ENCODE data around the gene CHST15. TPM values are rescaled to one million over a fixed set of nuclear protein-coding genes. Genes with fewer than 3 reads are reported as not detected.

The CHST15 gene
- total RNA-seq, 1 donor from 2014 or later: 27.0 TPM

- DNase-seq (ENCODE audit: extremely low spot score in 2 of 2): no peak
- TF ChIP-seq POLR2A (IDR thresholded peaks at IDR 0.05) (no peak), CTCF (IDR thresholded peaks at IDR 0.05) (no peak), POLR2AphosphoS5 (IDR thresholded peaks at IDR 0.05; ENCODE audit: insufficient read depth in 1 of 2, low read depth in 1 of 2) (no peak)
- no peaks in the 10 kb centered on the region for H3K27me3 ChIP-seq
- H3K9me3 ChIP-seq: no peaks in the 10 kb centered on the region
- no peak overlapping the region for H3K27ac ChIP-seq
- no peaks in the 10 kb centered on the region for H3K36me3 ChIP-seq
- no peak overlapping the region for H3K4me3 ChIP-seq
- intact Hi-C loops (cut with DNase I): no loop called here
- H3K4me1 ChIP-seq: peaks cover 6% of the 10 kb centered on the region
Observed at GRCh38 chr10:124062390-124062789, 31.0 kb downstream of the CHST15 start.

- no peaks in the 10 kb centered on the region for H3K9me3 ChIP-seq
- intact Hi-C loops (cut with DNase I): no loop called here
- no peak for DNase-seq (ENCODE audit: extremely low spot score in 2 of 2)
- H3K4me1 ChIP-seq: peaks cover 6% of the 10 kb centered on the region
- H3K36me3 ChIP-seq: no peaks in the 10 kb centered on the region
- no peaks in the 10 kb centered on the region for H3K27me3 ChIP-seq
- H3K27ac ChIP-seq: no peak overlapping the region
- TF ChIP-seq CTCF (IDR thresholded peaks at IDR 0.05): no peak
- TF ChIP-seq POLR2AphosphoS5 (IDR thresholded peaks at IDR 0.05; ENCODE audit: insufficient read depth in 1 of 2, low read depth in 1 of 2): no peak
- TF ChIP-seq POLR2A (IDR thresholded peaks at IDR 0.05): no peak
- no peak overlapping the region for H3K4me3 ChIP-seq
Observed at GRCh38 chr10:124061030-124061429, 32.4 kb downstream of the CHST15 start.

GRCh38 chr10:124060148-124060720 lies 33.2 kb downstream of the CHST15 start:
- Histone ChIP-seq H3K9me3 (no peaks in the 10 kb centered on the region), H3K4me1 (peaks cover 6% of the 10 kb centered on the region), H3K27me3 (no peaks in the 10 kb centered on the region), H3K36me3 (no peaks in the 10 kb centered on the region), H3K27ac (no peak overlapping the region), H3K4me3 (no peak overlapping the region)
- TF ChIP-seq CTCF (IDR thresholded peaks at IDR 0.05) (no peak), POLR2AphosphoS5 (IDR thresholded peaks at IDR 0.05; ENCODE audit: insufficient read depth in 1 of 2, low read depth in 1 of 2) (no peak), POLR2A (IDR thresholded peaks at IDR 0.05) (no peak)
- intact Hi-C loops (cut with DNase I): no loop called here
- DNase-seq (ENCODE audit: extremely low spot score in 2 of 2): no peak

- Histone ChIP-seq H3K27me3 (no peaks in the 10 kb centered on the region), H3K9me3 (no peaks in the 10 kb centered on the region), H3K4me1 (peaks cover 6% of the 10 kb centered on the region), H3K27ac (no peak overlapping the region), H3K4me3 (no peak overlapping the region), H3K36me3 (no peaks in the 10 kb centered on the region)
- no peak for TF ChIP-seq CTCF (IDR thresholded peaks at IDR 0.05)
- no peak for TF ChIP-seq POLR2A (IDR thresholded peaks at IDR 0.05)
- TF ChIP-seq POLR2AphosphoS5 (IDR thresholded peaks at IDR 0.05; ENCODE audit: insufficient read depth in 1 of 2, low read depth in 1 of 2): no peak
- DNase-seq (ENCODE audit: extremely low spot score in 2 of 2): no peak
- intact Hi-C loops (cut with DNase I): no loop called here
Observed at GRCh38 chr10:124059551-124059950, 33.8 kb downstream of the CHST15 start.

GRCh38 chr10:124058346-124059003 lies 34.9 kb downstream of the CHST15 start:
- H3K4me3 ChIP-seq: no peak overlapping the region
- no peaks in the 10 kb centered on the region for H3K27me3 ChIP-seq
- no peaks in the 10 kb centered on the region for H3K9me3 ChIP-seq
- intact Hi-C loops (cut with DNase I): no loop called here
- TF ChIP-seq POLR2A (IDR thresholded peaks at IDR 0.05) (no peak), POLR2AphosphoS5 (IDR thresholded peaks at IDR 0.05; ENCODE audit: insufficient read depth in 1 of 2, low read depth in 1 of 2) (no peak), CTCF (IDR thresholded peaks at IDR 0.05) (no peak)
- H3K4me1 ChIP-seq: no peaks in the 10 kb centered on the region
- no peaks in the 10 kb centered on the region for H3K36me3 ChIP-seq
- H3K27ac ChIP-seq: no peak overlapping the region
- DNase-seq (ENCODE audit: extremely low spot score in 2 of 2): no peak

All from vagina (tissue), 2 donors.